ENCODE results near the gene TBC1D22A. TPM values are rescaled to one million over a fixed set of nuclear protein-coding genes. Genes with fewer than 3 reads are reported as not detected.
A peak's percentile ranks its signal among the peaks of the same experiment; 100 is the strongest.
"Not testable (repeated sequence)": the region's sequence is repeated elsewhere in the genome, so short reads cannot be mapped to it uniquely, and the experiment has no call there.

The TBC1D22A gene
- total RNA-seq, 3 donors from 2014 or later, result 35.6 to 51.9 (median 41.8) TPM

DNA sequence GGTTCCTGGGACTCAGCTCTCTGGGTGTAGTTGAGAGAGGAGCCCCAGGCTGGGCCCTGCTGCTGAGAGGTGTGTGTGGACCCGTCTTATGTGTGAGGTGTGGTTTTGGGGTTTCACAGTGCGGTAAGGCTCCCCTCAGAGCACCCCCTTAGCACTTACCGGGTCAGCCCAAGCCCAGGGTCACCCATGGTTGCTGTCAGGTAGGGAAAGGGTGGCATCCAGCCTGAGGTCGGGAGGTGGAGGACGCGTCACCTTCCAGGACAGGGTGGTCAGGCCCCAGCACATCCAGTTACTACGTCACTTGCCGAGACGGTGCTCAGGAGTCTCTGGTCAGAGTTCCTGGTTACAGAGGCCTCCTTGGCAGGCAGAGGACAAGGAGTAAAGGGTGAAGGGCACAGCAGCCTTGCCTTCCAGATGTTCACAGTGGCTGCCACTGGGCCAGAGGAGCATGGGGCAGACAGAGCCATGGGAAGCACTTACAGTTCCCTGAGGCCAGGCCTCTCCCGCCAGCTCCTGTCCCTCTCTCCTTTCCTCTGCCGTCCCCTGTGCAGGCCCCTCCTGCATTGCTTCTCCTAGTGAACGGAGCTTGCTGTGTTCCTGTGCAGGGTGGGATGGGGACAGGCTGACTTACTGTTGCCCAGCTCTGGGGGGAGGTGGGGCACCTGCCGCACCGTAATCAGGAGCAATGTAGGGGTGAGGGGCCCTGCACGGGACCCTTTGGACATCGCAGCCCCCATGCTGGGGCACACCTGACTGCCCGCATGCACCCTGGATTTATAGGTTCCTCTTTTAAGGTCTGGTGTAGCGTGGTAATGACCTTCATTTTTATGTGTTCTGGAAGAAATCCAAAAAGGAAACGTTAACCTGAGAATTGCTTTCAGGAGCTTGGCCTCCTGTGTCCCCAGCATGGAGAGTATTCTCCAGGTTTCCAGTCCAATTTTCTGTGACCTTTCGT is 285.9 kb downstream of the TBC1D22A start:
- DNase-seq (peak in 1 of 3 donors; percentile 33), ATAC-seq (peak; percentile 41)
- intact Hi-C loops (cut with DNase I, micrococcal nuclease), result no loop called here
- Histone ChIP-seq H3K4me1 (ENCODE audit: low read depth) (peaks cover 15% of the 10 kb centered on the region), H3K9me3 (no peaks in the 10 kb centered on the region), H3K4me3 (no peak overlapping the region), H3K36me3 (ENCODE audit: low read depth) (no peaks in the 10 kb centered on the region)
- TF ChIP-seq, protein P1, sequence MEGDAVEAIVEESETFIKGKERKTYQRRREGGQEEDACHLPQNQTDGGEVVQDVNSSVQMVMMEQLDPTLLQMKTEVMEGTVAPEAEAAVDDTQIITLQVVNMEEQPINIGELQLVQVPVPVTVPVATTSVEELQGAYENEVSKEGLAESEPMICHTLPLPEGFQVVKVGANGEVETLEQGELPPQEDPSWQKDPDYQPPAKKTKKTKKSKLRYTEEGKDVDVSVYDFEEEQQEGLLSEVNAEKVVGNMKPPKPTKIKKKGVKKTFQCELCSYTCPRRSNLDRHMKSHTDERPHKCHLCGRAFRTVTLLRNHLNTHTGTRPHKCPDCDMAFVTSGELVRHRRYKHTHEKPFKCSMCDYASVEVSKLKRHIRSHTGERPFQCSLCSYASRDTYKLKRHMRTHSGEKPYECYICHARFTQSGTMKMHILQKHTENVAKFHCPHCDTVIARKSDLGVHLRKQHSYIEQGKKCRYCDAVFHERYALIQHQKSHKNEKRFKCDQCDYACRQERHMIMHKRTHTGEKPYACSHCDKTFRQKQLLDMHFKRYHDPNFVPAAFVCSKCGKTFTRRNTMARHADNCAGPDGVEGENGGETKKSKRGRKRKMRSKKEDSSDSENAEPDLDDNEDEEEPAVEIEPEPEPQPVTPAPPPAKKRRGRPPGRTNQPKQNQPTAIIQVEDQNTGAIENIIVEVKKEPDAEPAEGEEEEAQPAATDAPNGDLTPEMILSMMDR (IDR thresholded peaks at IDR 0.05), result no peak

DNA sequence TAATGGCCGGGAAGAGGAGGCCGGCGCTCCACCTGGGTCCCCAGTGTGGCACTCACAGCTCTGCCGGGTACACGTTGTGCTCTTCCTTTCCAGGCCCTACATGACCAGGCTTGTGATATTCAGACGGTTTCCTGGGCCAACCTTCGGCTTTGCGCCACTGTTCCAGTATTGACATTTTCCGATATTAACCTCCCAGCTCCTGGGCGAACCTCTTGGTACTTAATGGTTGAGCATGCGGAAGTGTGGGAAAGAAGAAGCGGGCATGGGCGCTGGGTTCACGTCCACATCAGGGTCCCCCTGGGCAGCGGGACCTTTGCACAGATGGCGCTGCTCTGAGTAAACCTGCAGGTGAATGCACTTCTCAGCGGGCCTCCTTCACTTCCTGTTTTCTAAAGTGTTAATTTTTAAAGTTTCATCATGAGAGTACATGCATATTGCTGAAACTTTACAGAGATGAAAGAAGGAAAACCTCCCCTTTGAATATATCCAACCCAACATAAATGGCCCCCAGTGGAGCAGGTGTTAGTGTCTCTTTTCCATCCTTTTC is 286.7 kb downstream of the TBC1D22A start:
- Histone ChIP-seq H3K36me3 (ENCODE audit: low read depth) (no peaks in the 10 kb centered on the region), H3K9me3 (no peaks in the 10 kb centered on the region), H3K4me3 (no peak overlapping the region), H3K4me1 (ENCODE audit: low read depth) (peaks cover 8% of the 10 kb centered on the region)
- ATAC-seq (no peak), DNase-seq (peak in 1 of 3 donors; percentile 33)
- TF ChIP-seq, protein P1 (IDR thresholded peaks at IDR 0.05), result no peak
- intact Hi-C loops (cut with DNase I, micrococcal nuclease), result no loop called here

DNA sequence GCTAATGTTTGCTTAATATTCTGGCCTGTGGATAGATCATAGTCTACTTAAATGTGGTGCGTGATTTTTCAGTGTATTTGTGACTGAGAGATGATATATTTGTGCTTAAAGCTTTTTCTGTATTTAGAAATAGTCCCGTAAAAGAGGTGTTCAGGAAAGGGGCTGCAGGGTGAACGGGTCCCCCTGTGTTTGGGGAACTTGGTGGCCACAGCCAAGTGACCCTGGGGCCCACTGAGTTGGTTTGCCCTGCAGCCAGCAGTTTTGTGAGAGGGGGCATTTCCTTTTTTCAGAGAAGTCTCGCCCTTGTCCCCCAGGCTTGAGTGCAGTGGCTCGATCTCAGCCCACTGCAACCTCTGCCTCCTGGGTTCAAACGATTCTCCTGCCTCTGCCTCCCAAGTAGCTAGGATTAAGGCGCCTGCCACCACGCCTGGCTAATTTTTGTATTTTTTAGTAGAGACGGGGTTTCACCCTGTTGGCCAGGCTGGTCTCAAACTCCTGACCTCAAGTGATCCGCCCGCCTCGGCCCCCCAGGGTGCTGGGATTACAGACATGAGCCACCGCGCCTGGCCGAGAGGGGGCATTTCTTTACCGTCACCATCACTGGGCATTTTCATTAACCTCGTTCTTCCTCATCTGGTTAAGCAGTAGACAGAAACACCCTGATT is 287.4 kb downstream of the TBC1D22A start:
- H3K36me3 ChIP-seq (ENCODE audit: low read depth); ATAC-seq; H3K4me3 ChIP-seq; H3K9me3 ChIP-seq; H3K4me1 ChIP-seq (ENCODE audit: low read depth); intact Hi-C loops (cut with DNase I, micrococcal nuclease): not testable (repeated sequence)
- peak in 1 of 3 donors; percentile 10 for DNase-seq

DNA sequence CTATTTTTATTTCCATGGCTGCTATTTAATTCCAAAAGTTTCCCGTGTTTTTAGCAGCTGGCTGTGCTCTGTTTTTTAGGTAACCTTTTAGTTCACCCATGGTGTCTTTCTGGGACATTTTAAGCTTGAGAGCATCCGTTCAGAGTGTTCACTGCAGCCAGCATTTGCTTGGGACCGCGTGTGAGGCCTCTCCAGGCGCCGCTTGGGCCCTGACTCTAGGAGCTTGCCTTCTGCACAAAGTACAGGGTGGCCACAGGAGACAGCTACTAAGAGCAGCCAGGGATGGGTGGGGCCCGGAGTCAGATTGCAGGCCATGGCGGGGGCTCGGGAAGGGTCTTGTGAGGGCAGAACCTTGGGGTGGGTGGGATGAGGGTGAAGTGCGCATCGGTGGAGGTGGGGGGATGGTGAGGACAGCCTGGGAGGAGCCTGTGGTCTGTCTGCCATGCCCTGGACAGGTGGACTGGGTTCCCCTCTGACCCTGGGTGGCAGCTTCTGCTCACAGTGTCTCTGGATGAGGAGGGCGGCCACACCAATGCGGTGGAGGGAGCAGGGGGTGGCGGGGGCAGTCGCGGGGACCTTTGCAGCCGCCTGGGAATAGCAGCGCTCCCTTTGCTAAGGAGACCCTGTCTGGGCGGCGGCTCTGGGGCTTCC is 288.1 kb downstream of the TBC1D22A start:
- H3K36me3 ChIP-seq (ENCODE audit: low read depth), result no peaks in the 10 kb centered on the region
- DNase-seq, result peak in 1 of 3 donors; percentile 23

DNA sequence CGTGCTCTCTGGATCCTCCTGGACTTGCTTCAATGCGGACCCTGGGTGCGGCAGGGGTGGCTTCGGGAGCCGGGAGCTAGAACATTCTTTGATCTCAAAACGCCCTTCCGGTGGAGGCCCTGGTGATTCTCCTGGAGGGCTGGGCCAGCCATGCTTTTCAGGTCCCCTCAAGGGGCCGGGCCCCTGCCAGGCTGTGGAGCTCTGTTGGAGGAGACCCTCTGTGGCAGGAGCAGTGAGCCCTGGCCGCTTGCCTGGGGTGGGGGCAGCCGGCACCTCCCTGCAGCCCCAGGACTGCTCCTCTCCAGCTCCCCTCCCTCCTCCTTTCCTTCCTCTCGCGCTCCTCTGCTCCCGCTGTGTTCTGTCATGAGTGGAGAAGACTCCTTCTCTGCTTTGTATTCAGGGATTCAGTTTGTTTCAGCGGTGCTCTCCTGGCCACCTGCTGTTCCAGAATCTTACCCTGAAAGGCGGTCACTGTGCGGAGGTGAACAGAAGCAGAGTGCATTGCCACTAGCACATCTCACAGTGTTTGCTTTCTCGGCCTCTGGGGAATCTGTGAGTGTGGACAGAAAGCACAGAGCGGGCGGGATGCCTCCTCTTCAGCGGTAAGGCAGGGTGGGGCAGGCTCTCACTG is 289.1 kb downstream of the TBC1D22A start:
- DNase-seq (peak in 1 of 3 donors; percentile 13), ATAC-seq (no peak)
- TF ChIP-seq, protein P1 (IDR thresholded peaks at IDR 0.05), result no peak
- H3K4me3 ChIP-seq, result no peak overlapping the region
- H3K9me3 ChIP-seq, result no peaks in the 10 kb centered on the region
- peaks cover 5% of the 10 kb centered on the region for H3K4me1 ChIP-seq (ENCODE audit: low read depth)
- H3K36me3 ChIP-seq (ENCODE audit: low read depth), result no peaks in the 10 kb centered on the region
- intact Hi-C loops (cut with DNase I, micrococcal nuclease), result no loop called here

More for the DNA sequence above, 288.1 kb downstream of the TBC1D22A start:
- H3K4me3 ChIP-seq, result no peak overlapping the region
- intact Hi-C loops (cut with DNase I, micrococcal nuclease), result no loop called here
- TF ChIP-seq, protein P1 (IDR thresholded peaks at IDR 0.05), result no peak
- H3K9me3 ChIP-seq, result no peaks in the 10 kb centered on the region
- no peak for ATAC-seq
- H3K4me1 ChIP-seq (ENCODE audit: low read depth), result peaks cover 5% of the 10 kb centered on the region
